DMS53 treated with DMSO at 0.1 percent for 48 hours (cell line): ENCODE results near the gene TCP11.
"Not testable (repeated sequence)": the region's sequence is repeated elsewhere in the genome, so short reads cannot be mapped to it uniquely, and the experiment has no call there.

Experiments
- DNase-seq: peaks from one replicate; lab custom pipeline; 2025; ENCODE audit not compliant: unreplicated experiment; lab: John Stamatoyannopoulos, UW

TCP11 gene

GRCh38 chr6:35148167-35148741, 7.1 kb upstream of the TCP11 start:
- no peak for DNase-seq

GRCh38 chr6:35147486-35147885, 6.3 kb upstream of the TCP11 start:
- no peak for DNase-seq

DNA sequence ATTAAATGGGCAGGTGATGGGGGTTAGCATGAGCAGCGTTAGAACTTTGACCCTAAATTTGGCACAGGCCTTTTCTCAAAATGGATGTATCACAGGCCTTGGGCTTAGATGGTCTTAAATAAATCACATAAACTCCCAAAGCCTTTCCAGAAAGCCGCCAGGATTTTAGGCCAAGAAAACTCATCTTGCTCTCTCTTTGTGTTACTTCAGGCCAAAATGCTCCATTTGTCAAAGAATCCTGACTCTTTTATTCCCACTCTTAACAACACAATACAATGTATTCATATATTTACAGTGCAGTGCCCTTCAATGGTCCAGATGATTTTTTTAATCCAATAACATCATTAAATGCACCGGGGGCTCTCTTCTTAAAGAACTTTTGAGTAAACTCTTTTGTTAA, 5.9 kb upstream of the TCP11 start:
- no peak for DNase-seq

DNA sequence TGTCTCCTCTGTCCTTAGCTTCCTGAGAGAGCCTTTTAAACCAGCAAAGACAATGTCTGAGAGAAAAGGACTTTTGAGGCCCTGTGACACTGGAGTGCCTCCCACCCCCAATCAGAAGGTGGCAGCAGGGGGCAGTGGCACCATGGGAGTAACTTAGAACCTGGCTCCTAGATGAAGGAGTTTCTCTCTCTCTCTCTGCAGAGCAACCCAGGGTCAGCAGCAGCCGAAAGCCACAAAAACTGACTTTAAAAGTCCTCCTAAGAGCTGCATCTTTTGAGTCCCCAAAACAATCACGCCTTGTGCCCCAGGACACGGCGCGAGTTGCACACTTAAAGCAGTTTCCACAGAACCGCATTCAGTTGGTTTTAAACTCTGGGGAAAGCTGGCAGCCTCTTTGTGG, 5.3 kb upstream of the TCP11 start:
- DNase-seq, result peak; percentile 31

DNA sequence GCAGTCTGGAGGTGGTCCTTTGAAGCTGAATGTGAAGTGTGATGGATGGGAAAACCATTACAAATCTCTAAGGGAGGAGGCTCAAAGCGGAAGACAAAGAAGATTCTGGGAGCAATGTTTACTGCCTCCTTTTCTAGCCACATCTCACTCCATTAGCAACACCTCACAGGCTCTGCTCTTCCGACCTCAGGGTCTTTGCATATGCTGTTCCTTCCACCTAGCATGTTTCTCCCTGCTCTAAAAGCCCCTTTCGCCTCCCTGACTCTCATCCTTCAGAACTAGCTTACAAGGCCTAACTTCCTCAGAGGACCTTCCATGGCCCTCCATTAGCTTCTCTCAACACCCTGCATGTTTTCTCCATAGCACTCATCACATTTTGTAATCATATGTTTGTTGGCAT, 4.6 kb upstream of the TCP11 start:
- no peak for DNase-seq

DNA sequence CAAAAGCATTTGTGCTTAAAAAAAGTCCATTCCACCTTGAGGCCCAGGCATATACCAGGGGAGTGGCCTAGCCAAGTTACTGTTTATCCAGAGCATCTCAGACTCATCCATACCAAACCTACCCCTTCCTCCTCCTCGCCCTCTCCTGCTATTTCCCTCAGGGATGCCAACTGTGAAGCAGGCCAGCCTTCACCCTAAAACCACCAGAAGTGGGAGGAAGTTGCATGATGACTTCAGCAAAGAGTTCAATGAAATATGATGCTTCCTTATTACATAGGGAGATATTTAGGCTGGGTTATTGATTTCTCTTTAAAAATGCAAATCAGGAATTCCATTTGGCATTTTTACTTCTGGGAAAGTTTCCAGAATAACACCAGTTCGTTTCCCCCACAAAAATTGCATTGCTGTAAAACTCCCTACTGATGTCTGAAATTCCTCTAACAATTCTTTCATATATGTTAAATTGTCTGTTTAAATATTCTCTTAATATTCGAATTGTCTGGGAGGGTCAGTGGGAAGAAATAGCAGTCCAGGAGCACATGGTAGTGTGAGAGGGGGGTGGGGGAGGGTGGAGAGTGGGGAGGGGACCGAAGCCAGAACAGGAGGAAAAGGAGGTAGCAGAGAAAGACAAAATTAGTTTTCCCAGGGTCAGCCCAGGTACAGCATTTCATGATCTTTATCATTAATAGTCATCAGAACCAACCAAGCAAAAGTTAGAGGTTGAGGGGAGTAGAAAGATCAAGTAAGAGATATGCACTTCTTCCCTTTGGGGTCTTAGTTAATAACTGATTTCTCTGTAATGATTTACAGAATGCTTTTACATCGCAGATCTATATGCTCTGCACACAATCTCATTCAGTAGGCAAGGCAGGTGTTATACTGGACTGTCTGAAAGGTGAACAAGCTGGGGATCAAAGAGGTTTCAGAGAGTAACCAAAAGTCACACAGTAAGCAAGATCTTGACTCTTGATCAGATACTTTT, 1.7 kb upstream of the TCP11 start:
- no peak for DNase-seq

GRCh38 chr6:35140639-35141006, 516 bp downstream of the TCP11 start:
- DNase-seq, result no peak

DNA sequence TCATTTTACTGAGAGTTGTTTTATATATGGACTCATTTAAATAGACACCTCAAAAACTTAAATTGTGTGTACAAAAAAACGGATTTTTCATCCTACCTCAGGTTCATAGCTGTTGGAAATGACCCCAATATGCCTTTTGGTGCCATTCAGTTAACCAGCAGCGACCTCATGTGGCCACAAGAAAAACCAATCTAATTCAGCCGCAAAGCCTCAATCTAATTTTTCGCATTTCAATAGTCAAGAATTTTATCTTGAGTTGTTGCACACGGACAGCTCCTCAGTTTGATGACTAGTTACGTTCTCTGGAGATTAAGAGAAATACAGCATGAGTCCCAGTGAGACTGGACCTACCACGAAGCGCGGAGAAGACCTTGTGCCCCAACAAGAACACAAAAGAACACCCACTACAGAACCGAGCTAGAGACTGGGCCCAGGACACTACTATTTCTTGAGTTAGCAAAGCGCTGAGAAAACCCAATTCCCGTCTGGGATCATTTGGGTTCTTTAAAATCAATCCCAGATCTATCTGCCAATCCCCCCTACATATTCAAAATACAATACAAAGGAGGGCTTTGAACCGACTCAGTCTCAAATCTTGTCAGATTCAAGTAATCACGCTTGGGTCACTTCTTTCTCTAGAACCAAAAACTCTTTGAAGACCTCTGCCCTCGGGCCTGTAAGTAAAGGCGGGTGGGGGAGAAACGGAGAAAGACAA, 1.1 kb downstream of the TCP11 start:
- DNase-seq, result peak; percentile 29

DNA sequence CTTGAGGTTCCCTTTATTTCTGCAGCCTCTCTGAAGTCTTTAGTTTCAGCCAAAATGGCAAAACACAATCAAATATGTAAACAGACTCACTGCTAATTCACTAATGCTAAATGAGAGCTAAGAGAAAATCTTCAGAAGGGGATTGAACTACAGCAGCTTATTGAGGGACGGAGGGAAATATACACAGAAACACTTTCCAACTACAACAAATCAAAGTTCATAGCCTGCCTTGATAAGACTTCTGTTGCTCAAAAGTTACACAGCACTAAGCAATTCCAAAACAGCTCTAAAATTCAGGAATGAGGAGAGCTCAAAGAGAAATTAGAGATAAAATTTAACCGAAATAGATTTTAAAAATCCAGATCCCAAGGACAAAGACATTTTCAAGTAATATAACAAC, 1.7 kb downstream of the TCP11 start:
- no peak for DNase-seq

- not testable (repeated sequence) for DNase-seq
Observed at GRCh38 chr6:35138191-35138590, 2.9 kb downstream of the TCP11 start.

DNA sequence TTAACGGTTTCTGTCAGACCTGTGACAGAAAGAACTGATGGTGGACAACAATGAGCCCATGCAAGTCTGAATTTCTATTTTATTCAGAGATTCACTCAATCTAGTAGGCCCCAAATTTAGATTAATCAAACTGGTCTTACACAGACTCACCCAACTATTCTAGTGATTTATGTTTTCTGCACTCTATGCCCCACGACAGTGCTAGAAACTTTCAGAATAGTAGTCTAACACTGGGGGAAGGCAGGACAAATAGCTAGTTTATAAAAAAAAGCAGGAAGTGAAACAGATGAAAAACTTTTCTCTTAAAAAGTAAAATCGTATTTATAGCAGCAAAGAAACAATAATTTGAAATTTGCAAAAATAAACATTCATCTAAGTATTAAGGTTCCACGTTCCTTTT, 5.0 kb downstream of the TCP11 start:
- no peak for DNase-seq

DNA sequence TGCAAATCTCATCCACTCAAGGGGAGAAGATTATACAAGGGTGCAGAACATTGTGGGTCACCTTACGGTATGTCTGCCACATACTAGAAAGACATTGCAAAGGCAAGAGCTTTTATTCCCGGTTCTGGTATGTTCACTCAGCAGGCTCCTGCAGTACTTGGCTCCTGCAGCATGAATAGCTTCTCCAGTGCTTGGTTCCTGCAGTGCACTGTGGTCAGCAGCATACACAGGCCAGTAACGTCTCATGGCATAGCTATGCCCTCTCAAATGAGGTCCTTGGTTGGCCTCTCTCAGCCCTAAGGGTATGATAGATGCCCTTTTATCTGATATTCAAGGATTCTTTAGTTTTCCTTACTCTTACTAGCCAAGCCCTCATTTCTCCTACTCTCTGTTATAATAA, 12.6 kb downstream of the TCP11 start:
- no peak for DNase-seq

GRCh38 chr6:35128042-35128441, 13.1 kb downstream of the TCP11 start:
- DNase-seq, result no peak

GRCh38 chr6:35124356-35124755, 16.8 kb downstream of the TCP11 start:
- no peak for DNase-seq

DNA sequence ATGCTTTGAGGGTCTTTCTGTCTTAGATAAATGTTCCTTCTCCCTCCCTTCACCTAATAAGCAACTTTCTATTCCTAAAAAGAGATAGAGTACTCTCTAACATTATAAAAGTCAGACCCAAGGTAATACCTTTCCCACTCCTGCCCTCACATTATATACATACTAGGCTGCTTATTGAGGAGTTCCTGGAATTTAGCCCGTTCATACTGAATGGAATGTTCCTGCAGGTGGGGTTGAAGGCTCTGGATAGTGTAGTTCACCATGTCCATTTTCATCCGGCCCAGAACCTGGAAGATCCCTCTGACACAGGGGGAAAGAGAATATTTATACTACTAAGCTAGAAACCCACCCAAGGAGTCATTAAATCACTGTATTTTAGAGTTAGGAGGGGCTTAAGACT, 20.4 kb downstream of the TCP11 start:
- no peak for DNase-seq

- no peak for DNase-seq
Observed at GRCh38 chr6:35108309-35108885, 32.7 kb downstream of the TCP11 start.

DNA sequence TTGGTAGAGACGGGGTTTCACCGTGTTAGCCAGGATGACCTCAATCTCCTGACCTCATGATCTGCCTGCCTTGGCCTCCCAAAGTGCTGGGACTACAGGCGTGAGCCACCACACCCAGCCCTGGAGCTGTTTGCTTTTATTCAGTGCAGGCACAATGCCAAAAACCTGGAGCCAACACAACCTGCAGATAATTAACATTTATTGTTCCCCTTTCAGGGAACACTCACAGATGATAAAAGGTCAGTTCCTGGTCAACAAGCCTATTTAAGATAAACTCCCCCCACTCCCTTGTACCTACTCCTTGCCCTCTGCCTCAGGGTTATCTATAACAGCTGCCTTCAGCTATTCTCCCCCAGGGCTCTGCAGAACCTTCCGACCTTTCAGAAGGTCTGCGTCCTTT, 33.4 kb downstream of the TCP11 start:
- DNase-seq, result not testable (repeated sequence)

GRCh38 chr6:35107208-35107607, 33.9 kb downstream of the TCP11 start:
- not testable (repeated sequence) for DNase-seq

DNA sequence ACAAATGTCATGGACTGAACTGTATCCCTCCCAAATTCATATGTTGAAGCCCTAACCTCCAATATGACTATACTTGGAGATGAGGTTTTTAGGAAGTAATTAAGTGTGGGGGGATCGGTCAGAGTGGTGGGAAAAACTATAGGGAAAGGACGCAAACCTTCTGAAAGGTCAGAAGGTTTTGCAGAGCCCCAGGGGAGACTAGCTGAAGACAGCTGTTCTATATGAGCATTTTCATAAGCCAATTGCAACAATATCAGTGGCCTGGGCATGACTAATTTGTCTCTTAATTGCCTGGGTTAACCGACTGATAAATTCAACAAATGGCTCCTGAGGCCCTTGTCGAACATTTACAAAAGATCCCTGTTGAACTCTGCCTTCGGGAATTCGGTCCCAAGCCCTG, 35.1 kb downstream of the TCP11 start:
- not testable (repeated sequence) for DNase-seq

DNA sequence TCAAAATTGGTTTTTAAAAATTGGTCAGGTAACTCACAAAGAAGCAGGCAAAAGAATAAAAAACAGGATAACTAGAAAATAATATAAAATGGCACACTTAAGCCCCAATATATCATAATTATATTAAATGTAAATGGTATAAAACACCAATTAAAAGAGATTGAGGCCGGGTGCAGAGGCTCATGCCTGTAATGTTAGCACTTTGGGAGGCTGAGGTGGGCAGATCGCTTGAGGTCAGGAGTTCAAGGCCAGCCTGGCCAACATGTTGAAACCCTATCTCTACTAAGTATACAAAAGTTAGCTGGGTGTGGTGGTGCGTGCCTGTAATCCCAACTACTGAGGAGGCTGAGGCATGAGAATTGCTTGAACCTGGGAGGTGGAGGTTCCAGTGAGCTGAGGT, 36.1 kb downstream of the TCP11 start:
- no peak for DNase-seq

- no peak for DNase-seq
Observed at GRCh38 chr6:35099116-35099515, 42.0 kb downstream of the TCP11 start.
